ACHN (cell line): ENCODE data around the gene RAB8A.
A peak's percentile ranks its signal among the peaks of the same experiment; 100 is the strongest.
"Not testable (repeated sequence)": the region's sequence is repeated elsewhere in the genome, so short reads cannot be mapped to it uniquely, and the experiment has no call there.

Source experiments
- DNase-seq: peaks from one replicate; pipeline ENCODE4 v3.0.0-alpha.2; 2015
- in situ Hi-C: cut with HindIII; loops from 2 replicates; pipeline ENCODE4 v1.10.0; 2017; ENCODE audit warnings: low sequenced_read_pairs, low pct_ligation_motif_present, low pct_unique_long_range_greater_than_20kb

Gene RAB8A

DNA sequence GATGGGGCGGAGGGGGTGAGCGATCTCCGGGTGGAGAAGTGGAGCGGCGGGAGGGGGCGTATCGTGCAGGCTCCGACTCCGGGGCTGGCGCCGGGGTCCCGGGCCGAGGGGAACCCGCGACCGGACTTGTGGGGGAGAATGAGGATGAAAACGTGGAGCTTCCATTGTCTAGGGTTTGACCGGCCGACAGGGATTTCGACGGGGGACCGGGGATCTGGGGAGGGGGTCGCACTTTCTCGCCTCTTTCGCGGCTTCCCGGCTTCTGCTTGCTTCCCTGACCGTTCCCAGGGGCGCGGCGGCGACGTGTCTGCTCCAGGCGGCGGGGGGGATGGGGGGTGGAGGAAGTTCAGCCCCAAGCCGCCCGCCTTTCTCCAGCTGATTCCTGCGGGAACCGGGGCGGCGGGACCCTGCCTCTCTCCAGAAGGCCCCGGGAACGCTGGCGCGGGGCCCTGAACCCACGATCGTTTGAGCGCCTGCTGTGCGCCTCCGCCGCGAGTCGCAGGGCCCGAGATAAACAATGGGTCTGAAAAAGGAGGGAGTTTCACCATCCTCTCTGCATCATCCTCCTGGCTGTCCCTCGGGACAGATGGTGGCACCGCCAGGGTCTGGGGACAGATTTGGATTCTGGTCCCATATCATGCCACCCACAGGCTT, 34.6 kb upstream of the RAB8A start:
- DNase-seq: peak; percentile 8

DNA sequence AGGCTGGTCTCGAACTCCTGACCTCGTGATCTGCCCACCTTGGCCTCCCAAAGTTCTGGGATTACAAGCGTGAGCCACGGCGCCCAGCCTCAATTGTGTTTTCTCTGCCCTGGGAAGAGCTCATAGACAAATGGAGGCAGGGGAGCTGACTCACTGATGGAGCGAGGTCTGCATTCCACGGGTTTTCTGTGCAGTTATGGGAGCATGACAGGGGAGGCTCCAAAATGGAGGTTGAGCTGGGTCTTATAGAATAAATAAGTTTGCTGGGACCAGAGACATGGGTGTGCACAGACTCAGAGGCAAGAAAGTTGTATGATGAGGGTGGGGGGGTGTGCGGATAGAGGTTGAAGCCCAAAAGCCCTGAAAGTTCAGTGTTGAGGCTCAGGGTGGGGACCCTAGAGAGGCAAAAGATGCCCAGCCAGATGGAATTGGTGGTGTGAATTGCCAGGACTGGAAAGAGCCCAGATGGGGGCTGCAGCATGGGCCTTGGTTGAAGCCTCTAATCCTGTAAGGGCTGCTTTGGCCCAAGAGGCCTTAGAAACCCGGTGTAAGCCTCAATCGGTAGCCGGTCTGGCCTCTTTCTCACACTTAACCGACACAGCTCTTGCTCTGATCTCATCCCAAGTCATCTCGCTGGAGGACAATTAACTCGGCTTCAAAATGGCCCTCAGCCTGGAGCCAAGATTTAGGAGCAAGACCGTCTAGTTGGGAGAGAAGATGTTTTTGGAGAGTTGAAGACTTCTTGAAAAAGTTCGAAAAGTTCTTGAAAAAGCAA, 33.5 kb upstream of the RAB8A start:
- DNase-seq: no peak
- in situ Hi-C loops: no loop called here

More for the DNA sequence above, 34.6 kb upstream of the RAB8A start:
- in situ Hi-C loops: no loop called here

DNA sequence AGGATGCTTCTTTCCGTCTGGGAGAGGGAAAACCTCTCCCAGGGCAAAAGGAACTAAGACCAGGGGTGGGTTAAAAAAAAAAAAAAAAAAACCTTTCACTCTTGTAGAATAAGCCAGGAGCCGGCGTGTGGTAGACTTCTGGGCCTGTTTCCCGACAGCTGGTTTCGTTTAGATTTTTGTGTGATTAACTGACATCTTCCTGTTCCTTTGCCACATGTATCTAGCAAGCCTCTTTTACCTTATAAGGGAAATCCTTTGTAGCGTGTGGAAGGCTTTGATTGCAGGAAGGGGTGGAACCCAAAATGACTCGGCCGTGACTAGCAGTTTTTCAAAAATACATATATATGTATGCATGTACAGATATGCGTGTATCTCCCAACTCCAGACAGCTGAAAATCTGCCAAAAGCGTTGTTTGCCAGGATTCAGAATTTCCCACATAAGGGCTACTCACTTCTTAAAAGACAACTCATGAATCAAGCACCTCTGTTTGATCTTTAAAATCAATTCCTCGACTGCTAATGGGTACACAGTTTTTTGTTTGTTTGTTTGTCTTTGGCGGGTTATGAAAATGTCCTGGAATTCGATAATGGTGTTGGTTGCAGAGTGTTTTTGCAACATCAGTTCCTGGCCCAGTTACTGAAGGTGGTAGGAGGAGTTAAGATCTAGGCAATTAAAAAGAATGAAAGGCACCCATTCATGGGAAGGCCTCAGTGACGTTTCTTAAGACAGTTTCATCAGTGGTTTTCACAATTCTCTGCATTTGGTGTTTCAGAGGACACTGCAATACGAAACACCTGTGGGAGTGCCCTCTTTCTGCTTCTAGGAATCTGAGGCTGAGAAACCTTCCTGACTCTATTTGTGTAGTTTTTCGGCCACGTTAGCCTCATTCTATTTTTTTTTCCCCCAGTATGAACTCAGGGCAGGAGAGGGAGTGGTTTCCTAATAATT, 32.7 kb upstream of the RAB8A start:
- in situ Hi-C loops: no loop called here
- DNase-seq: no peak

DNA sequence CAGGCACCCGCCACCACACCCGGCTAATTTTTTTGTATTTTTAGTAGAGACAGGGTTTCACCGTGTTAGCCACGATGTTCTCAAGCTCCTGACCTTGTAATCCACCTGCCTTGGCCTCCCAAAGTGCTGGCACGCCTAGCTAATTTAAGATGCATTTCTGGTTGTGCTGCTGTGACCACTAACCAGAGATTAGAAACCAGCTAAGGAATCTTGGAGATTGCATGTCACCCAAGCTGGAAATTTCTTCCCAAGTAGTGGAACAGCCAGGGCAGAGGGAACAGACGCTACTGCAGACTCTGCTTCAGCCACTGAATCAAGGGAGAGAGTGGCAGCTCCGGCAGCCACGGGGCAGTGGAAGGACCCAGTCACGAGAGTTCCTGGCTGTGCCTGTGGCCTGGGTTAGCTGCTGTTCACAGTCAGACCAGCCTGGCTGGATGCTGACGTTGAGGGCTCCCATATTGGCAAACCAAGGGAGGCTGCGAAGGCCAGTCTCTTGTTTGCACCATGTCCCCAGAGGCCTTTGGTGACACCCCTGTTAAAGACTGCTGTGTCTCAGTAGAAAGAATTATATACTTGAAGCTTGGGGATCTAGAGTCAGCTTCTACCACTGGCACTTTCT, 27.5 kb upstream of the RAB8A start:
- DNase-seq: no peak
- in situ Hi-C loops: no loop called here

DNA sequence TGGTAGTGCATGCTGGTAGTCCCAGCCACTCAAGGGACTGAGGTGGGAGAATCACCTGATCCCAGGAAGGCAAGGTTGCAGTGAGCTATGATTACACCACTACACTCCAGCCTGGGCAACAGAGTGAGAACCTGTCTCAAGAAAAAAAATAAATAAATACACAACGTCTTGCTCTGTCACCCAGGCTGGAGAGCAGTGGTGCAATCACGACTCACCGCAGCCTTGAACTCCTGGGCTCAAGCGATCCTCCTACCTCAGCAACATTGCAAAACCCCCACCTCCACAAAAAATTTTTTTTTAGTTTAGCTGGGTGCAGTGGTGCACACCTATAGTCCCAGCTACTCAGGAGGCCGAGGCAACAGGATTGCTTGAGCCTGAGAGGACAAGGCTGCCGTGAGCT, 26.6 kb upstream of the RAB8A start:
- DNase-seq: no peak

DNA sequence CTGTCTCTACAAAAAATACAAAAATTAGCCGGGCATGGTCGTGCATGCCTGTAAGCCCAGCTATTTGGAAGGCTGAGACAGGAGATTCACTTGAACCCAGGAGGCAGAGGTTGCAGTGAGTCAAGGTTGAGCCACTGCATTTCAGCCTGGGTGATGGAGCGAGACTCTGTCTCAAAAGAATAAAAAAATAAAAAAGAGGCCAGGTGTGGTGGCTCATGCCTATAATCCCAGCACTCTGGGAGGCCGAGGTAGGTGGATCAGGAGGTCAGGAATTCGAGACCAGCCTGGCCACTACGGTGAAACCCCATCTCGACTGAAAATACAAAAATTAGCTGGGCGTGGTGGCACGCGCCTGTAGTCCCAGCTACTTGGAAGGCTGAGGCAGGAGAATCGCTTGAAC, 24.3 kb upstream of the RAB8A start:
- in situ Hi-C loops, DNase-seq: not testable (repeated sequence)

More for the DNA sequence above, 26.6 kb upstream of the RAB8A start:
- in situ Hi-C loops: no loop called here

DNA sequence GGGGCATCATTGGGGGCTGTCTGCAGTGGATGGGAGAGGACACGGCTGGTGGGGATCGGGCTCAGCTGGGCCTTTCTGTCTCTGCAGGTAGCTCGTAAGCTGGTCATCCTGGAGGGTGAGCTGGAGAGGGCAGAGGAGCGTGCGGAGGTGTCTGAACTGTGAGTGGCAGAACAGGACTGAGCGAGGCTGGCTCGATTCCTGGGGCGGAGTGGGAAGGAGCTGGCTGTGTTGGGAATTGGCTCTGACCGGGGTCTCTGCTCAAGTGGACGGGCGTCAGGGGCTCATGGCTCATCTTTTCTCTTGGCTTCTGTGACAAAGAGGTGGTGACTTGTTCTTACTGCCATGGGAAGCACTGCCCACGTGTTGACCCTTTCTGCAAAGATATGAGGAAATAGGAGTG, 23.7 kb upstream of the RAB8A start:
- no peak for DNase-seq
- in situ Hi-C loops: no loop called here

DNA sequence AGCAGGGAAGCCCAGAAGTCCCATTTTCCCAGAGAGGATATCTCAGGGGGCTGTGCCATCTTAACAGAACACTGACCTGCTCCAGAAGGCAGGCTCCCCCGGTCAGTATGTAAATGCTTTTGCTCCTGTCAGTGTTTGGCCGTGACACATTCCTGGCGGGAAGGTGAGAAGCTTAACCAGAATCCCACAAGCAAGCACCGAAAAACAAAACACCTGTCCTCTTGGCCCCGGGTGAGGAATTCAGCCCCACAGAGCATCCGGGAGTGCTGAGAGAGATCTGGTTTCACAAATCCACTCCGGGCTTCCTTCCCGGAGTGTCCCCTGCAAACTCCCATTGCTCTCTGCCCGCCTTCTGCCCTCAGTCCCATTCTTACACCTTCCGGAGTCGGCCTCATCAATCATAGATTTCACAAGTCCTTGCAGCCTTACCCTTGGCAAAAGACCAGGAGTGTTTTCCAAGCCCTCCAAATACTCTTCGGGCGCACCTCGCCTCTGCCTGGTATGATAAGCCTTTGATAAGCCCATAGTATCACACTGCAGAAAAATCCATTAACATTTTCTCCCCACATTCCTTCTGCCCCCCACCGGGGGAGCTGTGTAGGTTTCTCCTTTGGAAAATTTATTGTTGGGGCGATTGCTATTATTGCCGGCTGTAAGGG, 23.2 kb upstream of the RAB8A start:
- DNase-seq: no peak

DNA sequence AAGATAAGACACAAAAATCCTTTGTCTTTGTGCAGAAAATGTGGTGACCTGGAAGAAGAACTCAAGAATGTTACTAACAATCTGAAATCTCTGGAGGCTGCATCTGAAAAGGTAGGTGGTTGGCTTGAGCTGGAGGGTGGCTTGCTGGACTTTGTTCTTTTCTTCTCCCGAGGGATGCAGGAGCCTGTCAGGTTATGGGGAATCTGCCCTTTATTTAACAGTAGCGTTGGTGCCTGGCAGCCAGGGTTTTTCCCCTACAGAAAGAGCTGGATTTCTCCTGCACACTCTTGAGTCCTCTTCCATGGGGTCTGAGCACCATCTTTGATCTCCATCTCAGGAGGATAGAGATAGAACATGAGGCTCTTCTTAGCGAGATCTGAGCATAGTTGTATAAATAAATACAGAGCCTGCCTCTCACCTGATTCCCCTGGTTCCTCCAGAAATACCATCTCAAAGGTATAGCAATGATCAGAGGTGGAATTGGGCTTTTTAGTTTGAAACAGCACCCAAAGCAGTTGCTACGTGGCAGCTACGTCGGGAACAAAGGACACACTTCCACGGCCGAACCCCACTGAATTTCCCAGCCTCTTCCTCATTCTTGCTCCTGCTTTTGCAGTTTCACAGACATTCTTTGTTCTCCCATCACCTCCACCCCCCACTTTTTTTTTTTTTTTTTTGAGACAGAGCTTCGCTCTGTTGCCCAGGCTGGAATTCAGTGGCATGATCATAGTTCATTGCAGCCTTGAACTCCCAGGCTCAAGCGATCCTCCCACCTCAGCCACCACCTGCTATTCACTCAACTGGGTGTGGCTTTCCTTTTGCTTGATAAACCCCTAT, 22.5 kb upstream of the RAB8A start:
- DNase-seq: no peak
- in situ Hi-C loops: no loop called here

More for the DNA sequence above, 23.2 kb upstream of the RAB8A start:
- in situ Hi-C loops: no loop called here

DNA sequence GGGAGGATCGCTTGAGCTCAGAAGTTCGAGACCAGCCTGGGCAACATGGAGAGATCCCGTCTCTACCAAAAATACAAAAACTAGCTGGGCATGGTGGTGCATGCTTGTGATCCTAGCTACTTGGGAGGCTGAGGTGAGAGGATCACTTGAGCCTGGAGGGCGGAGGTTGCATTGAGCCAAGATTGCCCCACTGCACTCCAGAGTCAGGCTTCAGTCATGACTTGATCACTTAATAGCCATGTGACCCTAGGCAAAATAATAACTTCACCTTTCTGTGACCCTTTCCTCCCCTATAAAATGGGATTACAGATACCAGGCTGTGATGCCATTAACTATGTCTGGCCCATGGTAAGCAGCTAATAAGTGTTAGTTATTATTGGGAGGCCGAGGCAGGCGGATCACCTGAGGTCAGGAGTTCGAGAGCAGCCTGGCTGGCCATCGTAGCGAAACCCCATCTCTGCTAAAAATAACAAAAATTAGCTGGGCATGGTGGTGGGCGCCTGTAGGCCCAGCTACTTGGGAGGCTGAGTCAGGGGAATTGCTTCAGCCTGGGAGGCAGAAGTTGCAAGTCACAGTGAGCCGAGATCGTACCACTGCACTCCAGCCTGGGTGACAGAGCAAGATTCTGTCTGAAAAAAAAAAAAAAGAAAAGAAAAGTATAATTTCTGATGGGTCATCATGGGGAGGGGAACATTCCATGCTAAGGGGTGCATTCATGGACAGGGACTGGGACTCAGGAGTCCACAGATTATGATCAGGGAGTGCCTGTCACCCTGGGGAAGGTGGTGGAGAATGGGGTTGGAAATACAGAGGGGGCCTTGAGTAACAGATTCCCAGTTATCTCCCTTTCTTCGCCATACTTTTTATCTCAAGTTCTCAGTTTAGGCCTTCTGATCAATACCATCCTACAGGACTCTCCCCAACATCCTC, 19.9 kb upstream of the RAB8A start:
- DNase-seq: no peak
- in situ Hi-C loops: no loop called here

DNA sequence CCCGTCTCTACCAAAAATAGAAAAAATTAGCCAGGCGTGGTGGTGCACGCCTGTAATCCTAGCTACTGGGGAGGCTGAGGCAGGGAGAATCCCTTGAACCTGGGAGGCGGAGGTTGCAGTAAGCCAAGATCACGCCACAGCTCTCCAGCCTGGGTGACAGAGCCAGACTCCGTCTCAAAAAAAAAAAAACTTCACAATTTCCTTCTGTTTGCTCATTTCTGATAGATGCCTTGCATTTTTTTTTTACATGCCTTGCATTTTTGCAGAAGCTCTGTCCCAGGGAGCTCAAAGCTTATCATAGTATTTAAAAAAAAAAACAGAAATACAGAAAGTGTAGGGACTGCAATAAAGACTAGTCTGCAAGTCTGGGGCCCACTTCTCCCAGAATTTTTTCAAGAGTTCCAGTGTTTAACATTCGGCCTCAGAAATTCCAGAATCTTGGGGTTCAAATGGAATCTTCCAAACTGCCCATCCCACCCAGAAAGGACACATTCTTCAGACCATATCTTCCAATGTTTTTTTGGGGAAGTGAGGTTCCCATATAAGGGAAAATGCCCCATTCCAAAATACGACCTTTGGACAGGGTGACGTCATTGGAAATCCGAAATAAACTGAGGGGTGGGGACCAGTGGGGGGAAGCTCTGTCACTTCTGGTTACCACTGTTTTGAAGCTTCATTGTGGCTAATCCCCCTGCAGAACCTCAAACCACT, 17.2 kb upstream of the RAB8A start:
- DNase-seq: no peak
- in situ Hi-C loops: no loop called here

DNA sequence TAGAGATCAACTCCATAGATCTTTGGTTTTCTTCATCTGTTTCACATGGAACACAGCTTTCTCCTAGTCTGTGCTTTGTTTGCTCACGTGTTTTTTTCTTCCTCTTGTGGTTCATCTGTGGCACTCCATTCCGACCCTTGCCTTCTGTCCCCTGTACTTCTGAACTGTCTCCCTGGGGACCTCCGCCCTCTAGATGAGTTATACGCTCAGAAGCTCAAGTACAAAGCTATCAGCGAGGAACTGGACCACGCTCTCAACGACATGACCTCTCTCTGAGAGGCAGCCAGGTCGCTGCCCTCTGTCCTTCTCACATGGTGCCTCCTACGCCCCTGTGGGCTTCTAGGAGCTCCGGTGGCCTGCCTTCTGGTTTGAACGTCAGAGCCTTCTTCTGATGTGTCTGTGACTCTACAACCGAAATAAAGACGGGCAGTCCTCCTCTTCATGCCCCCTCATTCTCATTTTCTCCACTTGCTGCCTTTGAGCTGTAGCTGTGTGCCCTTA, 16.6 kb upstream of the RAB8A start:
- DNase-seq: no peak
- in situ Hi-C loops: no loop called here

DNA sequence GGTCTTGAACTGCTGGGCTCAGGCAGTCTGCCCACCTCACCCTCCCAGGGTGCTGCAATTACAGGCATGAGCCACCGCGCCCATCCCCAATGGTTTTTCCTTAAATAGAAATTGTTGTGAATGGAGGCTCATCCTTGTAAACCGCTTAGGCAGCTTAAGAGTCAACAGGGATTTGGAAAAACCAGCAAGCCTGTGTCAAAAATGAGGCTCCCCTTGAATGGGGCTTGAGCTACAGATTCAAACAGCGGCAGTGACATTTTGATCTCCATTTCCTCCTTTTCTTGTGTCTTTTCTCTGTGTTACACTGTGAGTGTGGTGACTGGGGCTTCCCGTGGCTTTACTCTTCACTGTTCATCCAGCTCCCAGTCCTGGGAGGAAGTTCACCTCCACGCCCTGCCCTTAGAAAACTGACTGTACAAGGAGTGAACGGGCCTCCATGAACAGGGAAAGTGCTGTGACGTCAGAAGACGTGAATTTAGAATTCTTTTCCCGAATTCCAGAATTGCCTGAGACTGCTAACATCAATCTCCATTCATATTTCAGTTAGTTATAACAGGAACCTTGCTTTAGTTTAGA, 15.3 kb upstream of the RAB8A start:
- in situ Hi-C loops: no loop called here
- DNase-seq: no peak

DNA sequence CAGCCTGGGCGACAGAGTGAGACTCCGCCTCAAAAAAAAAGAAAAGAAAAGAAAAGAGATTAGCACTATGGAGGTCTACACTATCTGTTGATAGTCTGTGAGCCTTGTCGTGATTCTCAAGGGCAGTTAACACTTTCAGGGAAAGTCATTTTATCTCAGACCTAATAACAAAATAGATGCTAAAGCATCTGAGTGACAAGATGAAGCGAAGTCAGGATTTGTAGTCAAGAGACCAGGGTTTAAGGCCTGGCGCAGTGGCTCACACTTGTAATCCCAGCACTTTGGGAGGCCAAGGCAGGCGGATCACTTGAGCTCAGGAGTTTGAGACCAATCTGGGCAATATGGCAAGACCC, 13.3 kb upstream of the RAB8A start:
- no peak for DNase-seq
- in situ Hi-C loops: no loop called here

DNA sequence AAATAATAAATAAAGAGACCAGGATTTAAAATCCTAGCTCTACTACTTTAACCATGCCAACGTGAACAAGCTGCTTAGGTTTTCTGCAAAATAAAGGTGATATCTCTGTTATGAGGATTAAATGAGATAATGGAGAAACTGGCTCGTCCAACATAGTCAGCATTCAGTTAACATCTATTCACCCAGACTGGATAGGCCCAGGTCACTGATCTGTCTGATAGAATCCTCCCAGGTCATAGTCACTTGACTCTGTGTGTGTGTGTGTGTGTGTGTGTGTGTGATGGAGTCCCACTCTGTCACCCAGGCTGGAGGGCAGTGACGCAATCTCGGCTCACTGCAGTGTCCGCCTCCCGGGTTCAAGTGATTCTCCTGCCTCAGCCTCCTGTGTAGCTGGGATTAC, 12.9 kb upstream of the RAB8A start:
- in situ Hi-C loops: no loop called here
- DNase-seq: no peak
